Coronary artery (tissue), 2 donors: Measurements from ENCODE around the gene GALNTL6.

Experiments
- DNase-seq: peaks from one replicate; pipeline ENCODE4 v3.0.0-alpha.2; 2017; ENCODE audit warnings: low spot score
- H3K27ac ChIP-seq, 2 donors: fragments of 200-600 bp; sonication (generic); one replicate each; pipeline ENCODE4 v1.5.1; 2016 to 2019
- H3K4me3 ChIP-seq: fragments of 200-600 bp; sonication (generic); 2 replicates; pipeline ENCODE4 v1.5.1; 2016; ENCODE audit warnings: mild to moderate bottlenecking, moderate library complexity
- TF ChIP-seq, protein P1 (sequence below): fragments of 200-600 bp; sonication (generic); IDR thresholded peaks from one replicate; pipeline ENCODE4 v1.5.1; 2019; ENCODE audit warnings: antibody characterized with exemption

GALNTL6 gene

DNA sequence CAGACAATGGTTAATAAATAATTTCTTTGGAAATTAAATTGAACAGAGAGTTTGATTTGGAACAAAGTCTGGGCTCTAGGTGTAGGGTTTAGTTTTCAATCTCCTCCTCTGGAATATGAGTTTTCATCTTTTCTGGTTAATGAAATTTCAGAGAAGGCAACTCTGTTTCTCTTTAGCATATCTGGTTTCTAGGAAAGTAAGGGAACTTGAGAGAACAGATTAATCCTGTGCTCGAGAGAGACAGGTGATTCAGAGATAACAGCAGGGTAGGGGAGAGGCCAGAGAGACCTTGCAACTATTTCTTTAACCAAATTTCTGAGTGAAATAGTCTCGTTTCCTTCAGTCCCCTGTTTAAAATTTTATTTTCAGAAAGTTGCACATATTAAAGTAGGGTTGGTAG lies 275.4 kb downstream of the GALNTL6 start:
- Histone ChIP-seq H3K4me3 (no peak overlapping the region), H3K27ac (no peak overlapping the region)
- TF ChIP-seq, protein P1, sequence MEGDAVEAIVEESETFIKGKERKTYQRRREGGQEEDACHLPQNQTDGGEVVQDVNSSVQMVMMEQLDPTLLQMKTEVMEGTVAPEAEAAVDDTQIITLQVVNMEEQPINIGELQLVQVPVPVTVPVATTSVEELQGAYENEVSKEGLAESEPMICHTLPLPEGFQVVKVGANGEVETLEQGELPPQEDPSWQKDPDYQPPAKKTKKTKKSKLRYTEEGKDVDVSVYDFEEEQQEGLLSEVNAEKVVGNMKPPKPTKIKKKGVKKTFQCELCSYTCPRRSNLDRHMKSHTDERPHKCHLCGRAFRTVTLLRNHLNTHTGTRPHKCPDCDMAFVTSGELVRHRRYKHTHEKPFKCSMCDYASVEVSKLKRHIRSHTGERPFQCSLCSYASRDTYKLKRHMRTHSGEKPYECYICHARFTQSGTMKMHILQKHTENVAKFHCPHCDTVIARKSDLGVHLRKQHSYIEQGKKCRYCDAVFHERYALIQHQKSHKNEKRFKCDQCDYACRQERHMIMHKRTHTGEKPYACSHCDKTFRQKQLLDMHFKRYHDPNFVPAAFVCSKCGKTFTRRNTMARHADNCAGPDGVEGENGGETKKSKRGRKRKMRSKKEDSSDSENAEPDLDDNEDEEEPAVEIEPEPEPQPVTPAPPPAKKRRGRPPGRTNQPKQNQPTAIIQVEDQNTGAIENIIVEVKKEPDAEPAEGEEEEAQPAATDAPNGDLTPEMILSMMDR = no peak
- no peak for DNase-seq

DNA sequence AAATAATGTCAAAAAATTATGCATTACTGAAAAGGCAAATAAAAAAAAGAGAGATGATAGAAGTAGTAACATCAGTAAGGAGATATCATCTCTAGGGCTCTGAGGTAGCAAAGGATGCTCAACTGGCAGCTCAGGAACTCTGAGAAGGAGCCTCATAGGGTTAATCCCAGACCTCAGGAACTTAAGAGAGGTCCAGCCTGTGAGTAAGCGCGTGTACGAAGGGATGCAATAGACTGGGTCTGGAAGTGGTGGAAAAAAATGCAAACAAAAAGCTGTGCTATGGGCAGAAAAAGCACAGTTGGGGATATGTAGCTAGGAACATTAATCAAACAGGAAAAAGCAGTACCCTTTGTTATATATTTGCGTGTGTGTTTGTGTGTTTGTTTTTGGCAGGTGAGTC lies 282.0 kb downstream of the GALNTL6 start:
- Histone ChIP-seq H3K4me3 (no peak overlapping the region), H3K27ac (no peak overlapping the region)
- TF ChIP-seq, protein P1 = no peak
- DNase-seq = no peak

DNA sequence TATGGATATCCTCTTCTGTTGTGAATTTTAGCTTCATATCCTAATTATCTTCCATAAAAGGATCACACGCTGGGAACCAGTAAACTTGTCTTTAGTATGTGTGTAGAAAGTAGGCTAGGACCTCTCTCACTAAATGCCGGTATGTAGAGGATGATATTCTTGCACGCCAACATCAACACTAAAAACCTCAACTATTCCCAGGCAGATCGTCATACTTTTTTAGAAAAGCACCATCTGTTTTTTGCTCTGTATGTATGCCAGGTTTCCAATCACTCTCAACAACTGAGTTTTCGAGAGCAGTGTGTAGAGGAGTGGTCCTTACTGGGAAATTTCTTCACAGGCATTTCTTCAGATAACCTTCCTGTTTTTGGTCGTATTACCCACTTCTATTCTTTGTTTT lies 283.6 kb downstream of the GALNTL6 start:
- no peak for DNase-seq
- H3K4me3 ChIP-seq = no peak overlapping the region
- H3K27ac ChIP-seq = no peak overlapping the region
- TF ChIP-seq, protein P1 = no peak

DNA sequence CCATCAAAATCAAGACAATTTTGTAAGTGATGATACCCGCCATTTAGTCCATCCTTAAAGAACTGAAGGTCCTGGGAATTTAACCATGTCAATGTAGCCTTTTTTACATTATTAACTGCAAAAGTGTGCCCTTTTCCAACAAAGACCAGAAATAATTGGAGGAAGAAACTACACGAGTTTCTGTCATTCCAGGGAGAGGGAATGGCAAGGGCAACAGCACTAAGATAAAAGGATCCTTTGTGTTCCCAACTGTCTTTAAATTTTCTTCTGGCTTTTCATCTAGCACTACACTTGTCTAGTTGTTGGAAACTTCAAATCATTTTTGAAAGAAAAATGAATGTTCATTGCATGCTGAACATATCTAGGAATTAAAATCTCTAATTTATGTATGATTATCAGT lies 286.2 kb downstream of the GALNTL6 start:
- DNase-seq = no peak
- Histone ChIP-seq H3K27ac (no peak overlapping the region), H3K4me3 (no peak overlapping the region)
- TF ChIP-seq, protein P1 = no peak

DNA sequence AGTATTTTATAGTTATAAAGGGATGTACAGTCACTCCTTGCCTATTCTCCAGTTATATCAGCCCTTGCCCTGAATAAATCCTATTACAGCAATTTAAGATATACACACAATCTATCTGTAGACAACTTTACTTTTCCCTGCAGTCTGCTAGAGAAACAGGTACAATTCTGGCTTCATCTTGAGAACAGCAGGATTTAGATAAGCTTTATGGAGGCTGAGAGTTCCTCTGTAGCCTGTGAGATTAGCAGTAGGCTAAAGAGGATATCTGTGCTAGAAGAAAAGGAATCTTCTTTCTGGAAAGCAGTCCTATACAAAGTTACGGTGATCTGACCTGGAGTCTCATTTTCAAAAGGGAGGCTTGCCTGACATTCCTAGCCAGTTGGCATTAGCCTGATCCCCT lies 290.3 kb downstream of the GALNTL6 start:
- Histone ChIP-seq H3K27ac (no peak overlapping the region), H3K4me3 (no peak overlapping the region)
- DNase-seq = no peak
- TF ChIP-seq, protein P1 = no peak

DNA sequence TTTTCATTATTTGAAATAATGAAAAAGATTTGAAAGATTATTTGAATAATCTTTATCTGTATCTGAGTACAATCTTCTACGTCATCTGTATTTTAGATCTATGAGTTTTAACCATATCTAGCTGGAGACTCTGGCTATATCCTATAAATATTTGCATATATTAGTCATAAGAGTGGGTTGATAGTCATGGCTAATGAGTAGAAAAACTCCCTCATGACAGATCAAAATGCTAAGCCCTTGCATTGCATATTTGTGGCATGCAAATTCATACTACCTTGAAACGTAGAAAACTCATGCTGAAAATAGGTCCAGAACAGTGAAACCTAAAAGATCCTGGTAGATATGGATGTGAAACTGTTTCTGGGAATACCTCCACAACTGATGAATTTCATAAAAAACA lies 291.3 kb downstream of the GALNTL6 start:
- DNase-seq = no peak
- Histone ChIP-seq H3K27ac (no peak overlapping the region), H3K4me3 (no peak overlapping the region)
- TF ChIP-seq, protein P1 = no peak

DNA sequence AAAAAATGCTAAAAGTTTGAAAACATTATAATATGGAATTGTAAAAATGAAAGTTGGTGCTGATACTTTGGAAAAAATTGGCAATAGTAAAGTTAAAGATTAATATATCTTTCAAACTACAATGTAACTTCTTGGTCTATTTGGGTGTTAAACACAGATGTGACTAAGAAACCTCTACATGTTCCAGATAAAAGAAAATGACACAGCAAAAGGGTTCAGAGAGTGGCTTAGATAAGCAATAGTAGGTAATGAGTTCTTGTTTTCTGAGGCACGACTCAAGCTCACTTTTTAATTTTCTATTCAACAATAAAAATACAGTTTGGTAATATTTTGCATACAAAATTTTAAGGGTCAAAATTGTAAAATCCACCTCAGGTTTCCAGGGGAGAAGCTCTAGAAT lies 292.7 kb downstream of the GALNTL6 start:
- TF ChIP-seq, protein P1 = no peak
- Histone ChIP-seq H3K4me3 (no peak overlapping the region), H3K27ac (no peak overlapping the region)
- DNase-seq = no peak
